Measurements from ENCODE around the gene JAK3. TPM values are rescaled to one million over a fixed set of nuclear protein-coding genes. Genes with fewer than 3 reads are reported as not detected.

Gene JAK3
- total and polyA plus RNA-seq, 2 of the 4 experiments (the other 2 are of a cell fraction), result 0.36 to 1.5 TPM

GRCh38 chr19:17835182-17836006 lies 12.4 kb downstream of the JAK3 start:
- peaks cover 2% of the 10 kb centered on the region; the same call in 1 of the 2 replicates for H3K4me1 ChIP-seq (ENCODE audit: control insufficient read depth, insufficient read depth, low read length)
- no peaks in the 10 kb centered on the region for H4K20me1 ChIP-seq (ENCODE audit: insufficient read depth, low read length)
- no peak overlapping the region for H3K18ac ChIP-seq (ENCODE audit: low read depth, low read length)
- CTCF ChIA-PET, result no interaction called here
- H2AK9ac ChIP-seq (replicated peaks; ENCODE audit: low read depth, low read length, poor library complexity), result no peak overlapping the region
- no peak overlapping the region for H3K27ac ChIP-seq (ENCODE audit: insufficient read depth, low read length)
- H2AFZ ChIP-seq (replicated peaks; ENCODE audit: low read length, poor library complexity), result no peak overlapping the region
- H3K9me3 ChIP-seq (ENCODE audit: control insufficient read depth, insufficient read depth, low read length), result no peaks in the 10 kb centered on the region
- H3K27me3 ChIP-seq (ENCODE audit: control insufficient read depth, insufficient read depth, low read length), result peaks cover 47% of the 10 kb centered on the region
- no peaks in the 10 kb centered on the region for H3K79me1 ChIP-seq (ENCODE audit: low read depth in 1 of 2, low read length in 2 of 2)
- H2AK5ac ChIP-seq (ENCODE audit: low read depth, low read length), result no peak overlapping the region
- no peak overlapping the region for H4K5ac ChIP-seq (ENCODE audit: low read depth, low read length)
- no peak overlapping the region for H2BK15ac ChIP-seq (ENCODE audit: low read depth, low read length)
- POLR2A ChIA-PET (ENCODE audit: unreplicated experiment), result no interaction called here
- no peak overlapping the region for H3K14ac ChIP-seq (replicated peaks; ENCODE audit: low read depth, low read length)
- no peak overlapping the region for H2BK20ac ChIP-seq (ENCODE audit: low read depth, low read length)
- WGBS, 2 experiments (ENCODE audit: extremely low coverage in 2 of 2, insufficient read length in 1 of 2), result no CpG with 5 or more reads among the region's 8 CpGs
- ATAC-seq (ENCODE audit: low read depth), result no peak
- no peak for TF ChIP-seq SMC3 (IDR thresholded peaks at IDR 0.05; ENCODE audit: low read depth, low read length)
- TF ChIP-seq BHLHE40 (IDR thresholded peaks at IDR 0.05; ENCODE audit: low read depth, low read length), result no peak
- no peak for TF ChIP-seq USF2 (IDR thresholded peaks at IDR 0.05; ENCODE audit: low read depth, low read length)
- no peak overlapping the region for H4K91ac ChIP-seq (ENCODE audit: insufficient read depth, low read depth, low read length)
- H2BK120ac ChIP-seq (ENCODE audit: low read depth, low read length), result no peak overlapping the region
- no peak overlapping the region for H3K56ac ChIP-seq (ENCODE audit: extremely low read depth, insufficient read depth, low read length)
- H3K4me2 ChIP-seq (ENCODE audit: low read depth, low read length), result no peak overlapping the region
- no peak overlapping the region for H2BK5ac ChIP-seq (ENCODE audit: low read depth, low read length, poor library complexity, severe bottlenecking)
- intact Hi-C loops (cut with micrococcal nuclease) (no loop called here), dilution Hi-C loops (cut with HindIII; ENCODE audit: low sequenced_read_pairs, unreplicated experiment) (no loop called here), in situ Hi-C loops (cut with MboI; ENCODE audit: low sequenced_read_pairs) (no loop called here)
- H3K9me1 ChIP-seq (ENCODE audit: insufficient read depth, low read length), result no peaks in the 10 kb centered on the region
- H3K36me3 ChIP-seq (ENCODE audit: control insufficient read depth, insufficient read depth, low read length), result no peaks in the 10 kb centered on the region
- BruUV-seq (replicated peaks), result no TSS peak
- H3K4me3 ChIP-seq (ENCODE audit: insufficient read depth, low read depth, low read length), result no peak overlapping the region
- DNase-seq, result no peak
- H3K4ac ChIP-seq (ENCODE audit: low read depth, low read length), result no peak overlapping the region
- H4K8ac ChIP-seq (ENCODE audit: low read depth in 2 of 2, low read length in 2 of 2), result no peak overlapping the region
- H3K9ac ChIP-seq (ENCODE audit: low read depth, low read length), result no peak overlapping the region
- H3K23ac ChIP-seq (ENCODE audit: low read depth, low read length), result no peak overlapping the region
